NCI-H82 (cell line): Measurements from ENCODE around the gene HHLA2.
"Not testable (repeated sequence)": the region's sequence is repeated elsewhere in the genome, so short reads cannot be mapped to it uniquely, and the experiment has no call there.

Experiments used
- DNase-seq: peaks from one replicate; lab custom pipeline; 2025; lab: John Stamatoyannopoulos, UW

Gene HHLA2

DNA sequence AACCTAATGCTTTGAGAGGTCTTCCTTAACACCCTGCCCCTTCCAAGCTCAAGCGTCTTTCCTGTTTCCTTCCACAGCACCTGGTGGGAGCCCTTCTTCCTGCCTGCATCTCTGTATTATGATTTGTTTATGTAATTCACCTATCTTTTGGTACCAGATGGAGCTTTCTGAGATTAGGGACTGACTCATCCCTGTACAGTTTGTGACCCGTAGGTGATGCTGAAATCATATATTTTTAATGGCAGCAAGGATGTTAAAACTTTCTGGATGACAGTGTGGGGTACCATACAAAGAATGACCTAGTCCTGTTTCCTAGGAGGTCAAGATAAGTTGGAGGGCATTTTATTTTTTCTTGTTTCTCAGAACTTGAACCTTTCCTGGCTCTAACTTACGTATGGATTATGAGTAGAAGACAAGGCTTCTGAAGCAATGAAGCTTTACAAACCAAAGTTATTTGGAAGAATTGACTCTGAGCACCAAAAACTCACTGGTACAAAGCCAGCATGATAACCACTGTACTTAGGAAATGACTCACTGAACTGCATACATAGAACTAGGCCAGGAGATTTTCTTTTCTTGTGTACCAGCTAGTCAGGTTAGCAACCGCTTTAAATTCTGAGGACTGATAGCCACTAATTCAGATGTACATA is 46.6 kb downstream of the HHLA2 start:
- no peak for DNase-seq

DNA sequence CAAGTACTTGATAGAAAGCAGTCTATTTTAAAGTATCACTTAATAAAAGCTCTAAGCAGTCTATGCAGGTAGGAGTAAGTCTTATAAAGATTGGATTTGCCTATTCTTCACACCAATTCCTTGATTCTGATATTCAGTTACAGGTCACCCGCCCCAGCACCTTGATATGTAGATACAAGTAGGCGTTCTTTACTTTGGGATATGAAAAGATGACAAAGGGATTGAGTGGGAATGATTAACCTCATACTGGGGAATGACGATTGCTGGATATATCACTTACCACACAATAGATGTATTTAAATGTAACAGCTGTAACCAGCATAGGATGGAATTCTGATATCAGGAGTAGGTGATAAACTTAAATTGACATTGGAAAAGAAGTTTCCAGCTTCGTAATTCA is 47.1 kb downstream of the HHLA2 start:
- no peak for DNase-seq

DNA sequence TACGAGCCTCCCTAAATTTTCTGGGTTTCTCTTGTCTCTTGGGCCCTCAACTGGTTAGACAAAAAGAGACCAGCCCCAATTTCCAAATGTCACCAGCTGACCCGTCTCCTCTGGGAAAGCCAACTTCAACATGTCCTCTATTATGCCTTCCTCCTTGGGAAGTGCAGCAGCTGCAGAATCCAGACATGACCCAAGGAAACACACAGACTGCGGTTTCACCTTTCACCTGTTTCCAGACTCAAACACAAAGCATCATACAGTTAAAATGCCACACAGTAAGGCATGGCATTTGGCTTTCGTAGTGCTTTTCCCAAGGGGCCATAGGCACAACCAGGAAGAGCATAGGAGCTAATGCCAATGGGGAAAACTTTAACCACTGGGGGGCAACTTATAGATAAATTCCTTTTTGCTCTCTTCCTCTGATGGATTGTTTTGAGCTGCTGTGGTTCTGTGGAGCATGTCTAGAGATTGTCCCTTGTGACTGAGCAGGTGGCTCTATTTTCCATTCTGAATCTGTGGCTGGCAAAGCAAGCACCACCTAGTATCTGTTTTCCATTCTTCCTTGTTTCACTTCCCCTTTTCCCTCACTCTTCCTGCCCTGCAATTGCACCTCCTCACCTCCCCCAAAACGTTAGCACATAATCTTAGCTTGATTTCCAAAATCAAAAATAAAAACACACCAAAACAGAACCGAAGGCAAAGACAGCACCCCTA is 49.3 kb downstream of the HHLA2 start:
- DNase-seq: no peak

DNA sequence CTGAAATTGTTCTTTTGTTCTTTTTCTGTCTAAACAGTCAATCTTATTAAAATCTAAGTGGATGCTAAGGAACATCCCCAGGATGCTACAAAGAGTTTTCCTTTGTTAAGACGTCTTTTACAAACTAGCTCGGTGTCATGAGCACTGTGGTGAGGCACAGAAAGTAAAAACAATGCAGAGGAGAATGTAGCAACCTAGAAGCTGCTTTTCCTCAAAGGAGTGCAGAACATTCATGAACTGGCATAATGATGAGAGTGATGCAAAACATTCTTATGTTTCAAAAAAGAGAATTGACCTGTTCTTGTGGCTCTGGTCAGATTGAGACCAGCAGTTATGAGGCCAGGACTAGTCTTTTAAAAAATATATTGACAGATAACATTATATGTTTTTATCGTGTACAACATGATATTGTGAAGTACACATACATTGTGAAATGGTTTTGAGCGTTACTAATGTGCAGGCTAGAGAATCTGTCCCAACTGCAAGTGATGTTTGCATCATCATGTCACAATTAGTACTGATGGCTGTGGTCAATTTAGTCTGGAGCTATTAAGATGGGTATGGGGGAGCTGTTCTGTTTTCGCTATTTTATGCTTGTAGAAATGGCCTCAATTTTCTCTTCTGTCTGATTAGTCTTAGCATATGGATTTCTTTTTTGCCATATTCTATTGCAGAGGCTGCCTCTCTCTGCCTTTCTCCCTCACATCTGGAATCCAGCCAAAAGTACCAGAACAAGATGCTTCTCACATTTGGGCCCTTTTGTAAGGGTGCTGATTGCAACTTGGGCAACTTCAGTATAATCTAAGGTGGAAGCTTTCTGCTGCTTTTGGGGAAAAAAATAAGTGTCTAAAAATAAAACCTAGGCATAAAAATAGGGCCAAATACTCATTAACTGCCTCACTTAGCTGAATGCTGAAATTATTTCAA is 50.2 kb downstream of the HHLA2 start:
- DNase-seq: no peak

DNA sequence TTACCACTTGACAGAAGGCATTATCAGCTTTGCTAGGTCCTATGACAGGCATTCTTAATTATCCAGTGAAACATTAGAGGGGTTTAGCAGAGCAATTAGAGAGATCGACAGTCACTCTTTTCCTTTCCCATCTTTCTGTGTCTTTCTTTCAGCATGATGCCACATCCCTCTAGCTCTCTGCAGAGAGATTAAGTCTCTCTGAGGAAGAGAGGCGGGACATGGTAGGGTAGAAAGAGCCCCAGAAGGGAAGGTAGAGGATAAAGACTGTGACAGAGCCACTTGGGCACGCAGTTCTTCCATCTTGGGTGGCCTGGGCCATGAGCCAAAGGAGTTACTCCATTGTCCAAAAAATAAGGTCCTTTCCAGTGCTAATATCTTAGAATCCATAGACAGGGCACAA is 55.8 kb downstream of the HHLA2 start:
- peak; percentile 99 for DNase-seq

DNA sequence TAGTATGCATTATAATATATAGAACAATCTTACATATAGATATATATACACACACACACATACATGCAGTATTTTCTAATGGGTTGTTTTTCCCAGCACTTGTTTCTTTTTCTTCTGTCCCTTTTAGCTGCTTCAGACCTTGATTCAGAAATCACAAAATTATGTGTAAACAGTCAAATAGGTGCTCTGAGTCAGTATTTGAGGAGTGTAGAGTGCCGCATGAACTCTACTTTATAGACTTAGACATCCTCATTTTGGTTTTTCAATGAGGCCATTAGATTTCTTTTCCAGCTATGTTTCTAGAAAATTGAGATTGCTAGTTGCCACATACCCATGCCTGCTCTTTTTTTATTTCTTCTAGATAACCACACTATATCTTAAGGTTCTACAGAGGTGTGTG is 58.2 kb downstream of the HHLA2 start:
- DNase-seq: no peak

DNA sequence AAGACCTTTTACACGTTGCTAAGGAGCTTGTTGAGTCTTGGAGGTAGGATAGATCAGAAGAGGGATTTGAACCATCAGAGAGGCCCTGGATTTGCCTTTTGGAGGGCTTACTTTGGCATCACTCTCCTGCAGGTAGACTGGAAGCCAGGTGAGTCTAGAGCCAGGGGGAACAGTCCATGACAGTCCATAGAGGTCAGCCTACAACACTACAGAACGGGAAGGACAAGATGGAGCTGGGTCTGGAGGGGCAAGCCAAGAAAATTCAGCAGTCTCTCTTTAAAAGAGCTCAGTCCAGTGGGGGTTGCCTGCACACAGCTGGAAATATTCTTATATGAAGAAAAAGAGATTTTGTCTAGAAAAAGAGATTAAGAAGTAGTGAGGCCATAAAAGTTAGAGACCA is 60.7 kb downstream of the HHLA2 start:
- no peak for DNase-seq

DNA sequence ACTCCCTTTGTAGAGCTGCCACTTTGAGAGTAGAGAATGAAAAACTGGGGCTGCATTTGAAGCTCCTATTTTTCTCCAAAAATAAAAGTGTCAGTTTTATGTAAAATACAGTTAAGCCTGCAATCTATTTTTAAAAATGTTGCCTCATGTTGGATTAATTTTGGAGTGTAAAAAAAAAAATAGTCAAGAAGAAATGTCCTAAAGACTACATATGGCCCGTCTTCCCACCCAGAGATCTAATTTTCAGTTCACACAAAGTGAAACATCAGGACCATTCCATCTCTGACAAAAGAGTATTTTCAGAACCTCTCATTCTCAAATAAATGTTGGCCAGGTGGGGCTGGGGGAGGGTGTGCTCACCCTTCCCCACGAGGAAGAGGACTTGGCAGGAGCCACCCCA is 62.7 kb downstream of the HHLA2 start:
- DNase-seq: no peak

DNA sequence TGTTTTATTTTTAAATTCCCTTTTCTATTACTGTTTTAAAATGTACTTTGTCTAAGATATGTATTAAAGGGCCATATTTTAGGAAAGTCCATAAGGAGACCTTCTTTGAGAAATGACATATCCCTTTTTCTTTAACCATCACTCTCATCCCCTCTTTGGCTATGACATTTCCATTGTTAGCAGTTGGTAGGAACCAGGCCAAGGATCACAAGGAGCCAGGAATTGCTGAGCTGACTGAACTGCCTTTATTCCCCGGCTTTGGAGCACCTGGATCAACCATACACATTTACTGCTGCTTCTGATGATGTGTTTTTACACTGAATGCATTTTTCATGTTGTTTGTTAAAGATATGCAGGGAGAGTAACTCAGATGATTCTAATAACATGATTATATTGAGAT is 79.7 kb downstream of the HHLA2 start:
- no peak for DNase-seq

DNA sequence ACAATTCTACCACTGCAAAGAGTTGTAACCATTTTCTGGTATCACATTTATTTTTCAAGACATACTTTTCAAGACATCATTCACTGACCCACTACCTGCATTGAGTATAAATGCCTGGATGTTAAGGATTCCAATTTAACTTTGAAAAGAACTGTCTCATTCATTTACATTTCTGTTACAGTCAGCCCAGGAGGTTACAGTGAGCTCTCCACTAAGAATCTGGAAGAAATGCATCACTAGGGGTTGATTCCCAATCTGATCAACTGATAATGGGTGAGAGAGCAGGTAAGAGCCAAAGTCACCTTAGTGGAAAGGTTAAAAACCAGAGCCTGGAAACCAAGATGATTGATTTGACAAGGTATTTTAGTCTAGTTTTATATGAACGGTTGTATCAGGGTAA is 81.0 kb downstream of the HHLA2 start:
- no peak for DNase-seq

DNA sequence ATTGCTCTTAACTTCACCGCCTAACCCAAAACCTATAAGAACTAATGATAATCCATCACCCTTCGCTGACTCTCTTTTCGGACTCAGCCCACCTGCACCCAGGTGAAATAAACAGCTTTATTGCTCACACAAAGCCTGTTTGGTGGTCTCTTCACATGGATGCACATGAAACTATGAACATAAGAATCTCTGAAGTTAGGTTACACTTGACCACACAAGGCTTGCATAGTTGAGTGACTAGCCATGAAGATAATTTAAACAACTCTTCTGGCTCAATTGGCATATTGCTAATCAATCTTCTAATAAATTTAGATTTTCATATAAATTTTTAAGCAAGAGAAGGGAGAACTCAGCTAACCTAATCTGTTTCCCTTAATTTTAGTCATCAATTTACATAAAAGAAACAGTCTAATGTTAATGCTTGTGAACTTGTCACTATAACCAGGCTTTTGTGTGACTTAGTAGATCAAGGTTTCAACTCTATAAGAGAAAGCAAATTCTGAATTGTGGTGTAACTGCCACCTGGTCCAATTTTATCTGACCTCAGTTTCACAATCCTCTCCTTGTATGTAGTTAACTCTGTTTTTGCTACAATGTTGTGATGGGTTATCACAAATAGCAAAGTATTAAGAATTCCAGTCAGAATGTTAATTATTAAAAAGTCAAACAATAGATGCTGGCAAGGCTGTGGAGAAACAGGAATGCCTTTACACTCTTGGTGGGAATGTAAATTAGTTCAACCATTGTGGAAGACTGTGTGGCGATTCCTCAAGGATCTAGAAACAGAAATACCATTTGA is 82.0 kb downstream of the HHLA2 start:
- DNase-seq: no peak

DNA sequence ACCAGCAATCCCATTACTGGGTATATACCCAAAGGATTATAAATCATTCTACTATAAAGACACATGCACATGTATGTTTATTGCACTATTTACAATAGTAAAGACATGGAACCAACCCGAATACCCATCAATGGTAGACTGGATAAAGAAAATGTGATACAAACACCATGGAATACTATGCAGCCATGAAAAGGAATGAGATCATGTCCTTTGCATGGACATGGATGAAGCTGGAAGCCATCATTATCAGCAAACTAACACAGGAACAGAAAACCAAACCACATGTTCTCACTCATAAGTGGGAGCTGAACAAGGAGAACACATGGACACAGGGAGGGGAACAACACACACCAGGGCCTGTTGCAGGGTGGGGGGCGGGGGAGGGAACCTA is 82.6 kb downstream of the HHLA2 start:
- not testable (repeated sequence) for DNase-seq

DNA sequence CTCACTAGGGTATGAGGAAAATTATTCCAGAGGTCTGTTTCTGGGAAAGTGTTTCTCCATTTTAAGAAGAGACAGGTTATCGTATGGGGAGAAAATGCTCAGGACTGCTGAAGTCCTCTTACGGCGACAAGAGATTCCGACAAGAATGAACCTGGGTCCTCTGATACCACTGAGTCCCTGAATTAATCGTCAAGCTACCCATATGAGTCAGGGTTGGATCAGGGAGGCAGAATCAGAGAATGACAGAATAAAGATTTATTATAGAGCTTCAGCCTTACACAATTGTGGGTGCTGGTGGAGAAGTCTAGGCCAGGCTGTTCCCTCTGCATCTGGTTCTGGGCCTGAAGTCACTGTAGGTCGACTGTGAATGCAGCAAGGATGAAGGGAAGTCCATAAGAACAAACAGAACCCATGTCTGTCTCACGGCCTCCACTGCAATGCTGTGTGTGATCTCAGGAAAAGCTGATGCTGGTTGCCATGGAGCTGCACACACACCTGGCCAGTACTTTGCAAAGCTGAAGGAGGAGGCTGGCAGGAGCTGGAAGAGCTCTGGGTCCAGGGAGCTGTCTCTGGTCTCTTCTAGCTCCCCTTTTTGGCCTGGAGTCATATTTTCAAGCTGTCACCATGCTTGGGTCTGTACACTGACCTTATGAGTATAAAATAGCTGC is 83.9 kb downstream of the HHLA2 start:
- no peak for DNase-seq

DNA sequence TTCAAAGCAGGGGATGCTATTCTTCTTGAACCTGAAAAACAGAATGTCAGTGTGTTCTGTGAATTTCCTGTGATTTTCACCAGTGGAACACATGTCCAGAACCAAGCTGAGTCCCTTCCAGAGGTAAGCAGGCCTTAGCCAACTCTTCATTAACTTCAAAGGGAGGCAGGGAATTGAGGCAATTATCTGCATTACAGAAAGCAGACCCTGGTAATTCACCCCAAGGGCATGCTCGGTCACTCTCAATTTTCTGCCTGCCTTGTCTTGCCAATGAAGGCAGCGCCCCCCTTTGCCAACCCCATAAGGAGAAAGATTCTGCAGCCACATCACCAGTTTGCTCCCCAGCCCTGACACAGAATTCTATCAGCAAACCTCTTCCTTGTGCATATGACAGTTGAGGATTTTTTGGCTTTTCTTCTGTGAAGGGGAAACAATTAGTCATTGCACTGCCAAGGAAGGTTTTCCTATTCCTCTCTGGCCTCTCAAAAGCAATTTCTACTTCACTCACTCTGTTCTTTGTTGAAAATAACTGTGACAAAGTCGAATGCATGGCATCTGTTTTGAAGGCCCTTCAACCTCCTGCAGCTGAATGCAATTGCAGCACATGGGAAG is 85.3 kb downstream of the HHLA2 start:
- DNase-seq: no peak

DNA sequence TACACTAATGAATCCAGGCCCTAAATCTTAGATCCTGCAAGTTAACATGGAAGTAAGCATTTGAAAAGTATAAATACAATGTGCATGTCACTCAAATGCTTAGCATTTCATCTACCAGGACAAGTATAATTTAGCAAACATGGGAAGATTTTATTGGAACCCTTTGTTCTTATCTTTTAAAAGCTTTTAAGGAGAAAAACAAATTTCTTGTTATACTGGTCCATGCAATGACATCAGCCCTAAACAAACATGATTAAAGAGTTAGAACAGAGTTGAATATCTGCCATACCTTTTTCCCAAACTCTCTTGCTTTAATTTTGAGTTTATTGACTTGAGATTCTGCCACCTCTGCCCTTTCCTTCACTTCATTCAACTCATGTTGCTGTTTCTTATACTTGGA is 87.0 kb downstream of the HHLA2 start:
- no peak for DNase-seq

DNA sequence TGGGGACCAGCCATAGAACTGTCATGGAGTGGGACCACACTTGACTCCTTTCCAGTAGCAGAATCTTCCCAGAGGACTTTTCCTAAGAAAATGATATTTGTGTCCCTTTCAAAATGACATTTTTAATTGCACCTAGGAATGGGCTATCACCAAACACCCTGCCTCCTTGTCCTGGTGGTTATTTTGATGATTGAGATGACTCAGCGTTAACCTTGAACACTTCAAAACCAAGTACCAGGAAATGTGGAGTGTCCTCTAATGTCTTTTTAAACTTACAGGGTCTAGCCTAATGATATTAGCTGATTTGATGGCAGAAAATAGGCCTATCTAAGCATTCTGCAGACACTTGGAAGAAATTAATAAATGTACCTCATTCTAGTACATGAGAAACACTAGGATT is 90.7 kb downstream of the HHLA2 start:
- DNase-seq: no peak

DNA sequence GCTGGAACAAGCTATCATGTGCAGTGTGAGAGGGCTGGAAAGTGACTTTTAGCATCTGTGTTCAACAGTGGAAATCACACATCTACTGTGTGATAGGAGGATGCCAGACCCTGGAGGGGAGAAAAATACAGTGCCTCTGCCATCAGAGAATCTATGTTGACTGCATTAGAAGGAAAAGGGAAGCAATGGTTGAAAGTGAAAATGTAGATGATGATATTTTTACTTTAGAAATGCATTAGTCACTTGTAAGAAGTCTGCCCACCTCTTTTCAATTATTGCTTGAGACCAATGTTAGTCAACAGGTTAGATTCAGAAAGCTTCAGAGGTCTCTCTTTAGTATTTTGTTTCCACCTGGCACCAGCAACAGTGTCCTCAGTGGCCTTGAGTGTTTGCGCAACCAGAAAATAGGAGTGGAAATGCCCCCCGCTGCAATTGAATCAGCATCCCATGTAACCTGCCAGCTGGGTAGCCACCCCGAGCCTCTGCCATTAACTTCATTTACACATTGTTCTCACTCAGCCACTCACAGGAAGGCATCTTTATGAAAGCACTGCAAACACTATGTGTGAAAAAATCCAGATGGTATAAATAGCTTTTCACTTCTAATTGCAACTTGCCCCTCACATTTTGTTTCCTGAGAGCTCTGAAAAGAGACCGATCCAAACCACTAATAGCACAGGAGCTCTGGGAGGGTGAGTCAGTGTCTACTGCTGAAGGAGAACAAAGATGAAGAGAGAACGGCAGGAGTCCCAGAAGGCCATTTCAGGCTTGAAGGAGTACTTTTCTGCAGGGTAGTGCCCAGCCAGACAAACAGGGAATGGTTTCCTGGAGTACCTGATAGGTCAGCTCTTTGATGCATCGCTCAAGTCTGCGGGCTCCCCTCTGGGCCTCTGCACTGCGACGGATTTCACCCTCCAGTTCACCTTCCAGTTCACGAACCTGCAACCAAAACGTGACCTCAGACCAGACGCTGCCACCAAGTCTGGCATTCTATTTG is 92.1 kb downstream of the HHLA2 start:
- no peak for DNase-seq

DNA sequence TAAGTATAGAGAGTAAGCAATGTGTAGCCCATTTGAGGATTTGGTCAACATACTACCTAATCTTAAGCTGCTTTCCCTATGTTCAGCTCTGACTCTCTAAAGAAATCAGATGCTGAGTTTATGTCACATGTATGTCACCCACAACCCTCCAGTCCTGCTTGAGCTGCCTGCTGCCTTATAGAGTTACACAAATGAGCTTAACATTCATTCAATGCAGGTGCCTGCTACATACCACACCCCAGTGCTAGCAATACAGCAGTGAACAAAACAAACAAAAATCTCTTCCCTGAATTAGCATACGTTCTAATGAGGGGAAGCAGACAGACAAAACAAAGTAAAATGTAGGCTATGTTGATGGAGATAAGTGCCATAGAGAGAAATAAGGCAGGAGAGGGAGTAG is 93.0 kb downstream of the HHLA2 start:
- DNase-seq: peak; percentile 77

DNA sequence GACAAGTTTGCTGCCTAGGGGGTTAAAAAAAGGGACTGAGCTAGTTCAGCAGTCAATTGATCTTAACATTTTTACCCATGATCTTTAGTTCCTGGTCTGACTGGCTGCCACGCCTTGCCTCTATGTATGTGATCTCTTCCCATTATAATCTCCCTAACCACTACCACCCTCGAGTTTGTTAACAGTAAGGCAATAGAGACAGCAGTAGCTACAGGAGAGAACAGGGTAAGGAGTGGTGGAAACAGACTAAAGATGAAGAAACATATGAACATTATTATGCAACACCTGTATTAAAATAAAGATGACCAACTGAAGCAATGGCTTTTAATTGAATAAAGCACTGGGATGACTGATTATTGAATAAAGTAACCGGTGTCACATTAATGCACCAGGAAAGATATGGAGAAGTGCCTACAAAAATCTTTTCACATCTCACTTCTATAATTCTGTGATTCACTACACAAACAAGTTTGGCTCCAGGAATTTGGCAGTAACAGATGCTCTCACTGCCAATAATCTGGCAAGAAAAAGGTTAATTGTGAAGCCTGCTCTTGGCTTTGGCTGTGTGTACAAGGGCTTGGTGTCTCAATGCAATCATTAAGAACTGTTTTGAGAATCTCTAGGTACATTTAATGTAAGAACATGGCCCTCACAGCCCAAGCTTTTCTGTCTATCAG is 95.7 kb downstream of the HHLA2 start:
- no peak for DNase-seq
